ENCODE measurements around the gene OR51A2.
"Not testable (repeated sequence)": the region's sequence is repeated elsewhere in the genome, so short reads cannot be mapped to it uniquely, and the experiment has no call there.

- not testable (repeated sequence) for TF ChIP-seq ZNF133 (tag by site-specific recombination; IDR thresholded peaks at IDR 0.05); YY1 (tag by site-specific recombination; IDR thresholded peaks at IDR 0.05); ZNF302 (tag by site-specific recombination; IDR thresholded peaks at IDR 0.05; ENCODE audit: low read depth); CTCF (tag by site-specific recombination; IDR thresholded peaks at IDR 0.05); REST (tag by site-specific recombination; IDR thresholded peaks at IDR 0.05); ZEB2 (tag by site-specific recombination; IDR thresholded peaks at IDR 0.05); ZBTB7A (tag by site-specific recombination; IDR thresholded peaks at IDR 0.05; ENCODE audit: low read depth)
Measured at GRCh38 chr11:4955613-4956012, at the start of gene OR51A2.
